Cerebellar cortex (tissue), 1 donor: ENCODE results near the gene EVC.
"Not testable (repeated sequence)": the region's sequence is repeated elsewhere in the genome, so short reads cannot be mapped to it uniquely, and the experiment has no call there.

Experiments
- DNase-seq: peaks from one replicate; pipeline ENCODE4 v3.0.0-alpha.2; 2015; ENCODE audit warnings: low spot score

The EVC gene

DNA sequence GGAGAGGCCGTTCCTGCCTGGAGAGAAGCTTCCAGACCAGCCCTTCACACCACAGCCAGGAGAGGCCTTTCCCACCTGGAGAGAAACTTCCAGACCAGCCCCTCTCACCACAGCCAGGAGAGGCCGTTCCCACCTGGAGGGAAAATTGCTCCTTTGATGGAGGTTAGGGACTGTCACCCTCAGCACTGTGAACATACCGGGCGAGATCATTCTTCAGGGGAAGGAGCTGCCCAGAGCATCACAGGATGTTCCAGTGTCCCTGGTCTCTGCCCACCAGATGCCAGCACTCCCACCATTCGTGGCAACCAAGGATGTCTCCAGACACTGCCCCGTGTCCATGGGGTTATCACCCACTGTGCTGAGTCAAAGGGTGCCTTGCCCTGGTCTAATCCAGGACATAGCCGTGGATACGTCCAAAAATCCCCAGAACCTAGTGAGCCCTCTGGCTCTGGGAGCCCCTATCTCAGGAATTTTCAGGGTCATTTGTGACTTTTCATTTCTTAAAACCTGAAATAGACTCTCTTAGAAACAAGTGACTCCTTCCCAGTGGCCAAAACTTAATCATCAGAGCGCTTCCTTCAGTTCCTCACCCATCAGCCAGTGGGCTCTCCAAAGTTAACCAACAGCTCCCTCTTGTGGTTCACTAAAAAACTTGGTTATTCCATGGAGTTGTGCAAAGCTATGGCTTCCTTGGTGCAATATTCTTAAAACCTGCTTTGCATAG lies 101.7 kb downstream of the EVC start:
- peak; percentile 71 for DNase-seq

DNA sequence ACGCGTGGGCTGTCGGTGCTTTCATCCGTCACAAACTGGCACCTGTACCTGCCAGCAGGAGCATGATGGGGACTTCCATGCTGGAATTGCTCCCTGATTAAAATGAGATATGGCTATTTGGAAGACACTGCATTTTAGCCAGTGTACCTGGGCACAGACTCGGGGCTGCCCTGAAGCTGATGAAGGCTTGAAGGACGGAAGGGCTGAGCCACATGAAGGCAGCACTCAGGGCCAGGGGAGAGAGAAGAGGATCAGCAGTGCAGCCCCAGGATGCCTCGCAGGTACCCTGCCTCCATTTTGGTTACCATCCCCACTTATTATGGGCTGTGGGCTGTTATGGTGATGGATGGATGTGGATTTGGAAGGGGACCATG lies 102.9 kb downstream of the EVC start:
- no peak for DNase-seq

DNA sequence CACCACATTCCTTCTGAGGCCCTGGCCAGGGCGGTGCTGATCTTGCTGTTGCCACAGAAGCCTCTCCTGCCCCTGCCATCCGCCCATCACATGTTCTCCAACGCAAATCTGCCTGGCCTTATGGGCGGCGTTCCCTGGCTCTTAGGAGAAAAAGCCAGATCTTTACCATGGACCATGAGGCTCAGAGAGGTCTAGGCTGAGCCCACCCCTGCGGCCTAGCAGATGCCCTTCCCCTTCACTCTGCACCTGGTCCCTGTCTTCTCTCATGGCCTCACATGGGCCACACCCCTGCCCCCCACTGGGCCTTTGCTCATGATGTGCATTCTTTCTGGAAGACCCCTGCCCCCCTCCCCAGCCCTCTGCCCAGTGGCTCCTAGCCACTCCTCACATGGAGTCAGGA lies 103.4 kb downstream of the EVC start:
- DNase-seq: no peak

DNA sequence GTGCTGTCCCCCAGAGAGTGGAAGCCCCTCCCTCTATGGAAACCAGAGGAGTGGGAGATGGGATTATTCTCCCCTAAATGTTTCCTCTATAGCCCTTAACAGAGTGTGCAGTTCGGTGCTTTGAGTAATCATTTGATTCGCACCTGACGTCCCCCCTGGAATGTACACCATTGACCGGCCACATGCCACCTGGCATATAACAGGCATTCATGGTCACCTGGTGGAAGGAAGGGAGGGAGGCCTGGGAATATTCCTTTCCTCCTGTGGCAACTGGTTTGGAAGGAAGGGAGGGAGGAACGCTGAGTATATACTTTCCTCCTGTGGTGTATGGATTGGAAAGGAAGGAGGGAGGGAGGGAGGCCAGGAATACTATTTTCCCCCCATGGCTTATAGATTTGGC lies 104.6 kb downstream of the EVC start:
- DNase-seq: no peak

DNA sequence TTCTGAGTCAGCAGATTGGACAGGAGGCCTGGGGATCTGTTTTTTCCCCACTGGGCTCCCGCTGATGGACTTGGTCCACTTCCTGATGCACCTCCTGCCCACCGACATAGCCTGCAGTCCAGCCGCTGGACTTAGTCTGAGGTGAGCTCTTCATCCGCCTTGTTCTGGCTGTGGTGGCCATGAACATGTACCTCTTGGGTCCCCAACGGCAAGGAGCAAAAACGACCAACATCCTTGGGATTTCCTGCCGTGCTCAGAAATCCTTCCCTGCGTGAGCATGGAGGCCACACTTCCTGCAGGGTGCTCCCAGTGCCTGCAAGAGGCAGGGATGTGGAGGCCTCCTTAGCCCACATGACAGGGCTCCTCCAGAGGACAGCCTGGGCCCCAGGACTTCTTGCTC lies 105.1 kb downstream of the EVC start:
- DNase-seq: no peak

DNA sequence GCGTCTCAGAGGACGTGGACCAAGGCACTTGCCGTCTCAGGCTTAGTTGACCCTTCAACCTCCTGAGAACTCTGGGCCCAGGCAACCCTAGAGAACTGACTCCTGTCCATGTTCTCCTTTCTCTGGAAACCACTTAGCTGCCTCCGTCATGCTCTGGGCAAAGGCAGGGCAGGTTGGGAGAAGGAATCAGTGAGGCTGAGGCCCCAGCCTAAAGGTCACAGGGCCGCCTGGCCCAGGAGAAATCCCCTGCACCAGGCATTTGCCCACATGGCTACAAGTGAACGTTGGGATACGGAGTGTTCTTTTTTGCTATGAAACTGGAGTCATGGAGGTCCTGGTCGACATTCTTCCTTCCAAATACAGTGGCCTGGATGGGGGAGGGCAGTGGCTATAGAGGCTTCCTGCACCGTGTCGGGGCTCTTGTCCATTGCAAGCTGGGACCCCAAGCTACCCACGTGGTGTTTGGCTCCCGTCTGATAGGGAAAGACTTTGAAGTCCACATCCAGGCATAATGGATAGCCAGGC lies 105.9 kb downstream of the EVC start:
- DNase-seq: no peak

DNA sequence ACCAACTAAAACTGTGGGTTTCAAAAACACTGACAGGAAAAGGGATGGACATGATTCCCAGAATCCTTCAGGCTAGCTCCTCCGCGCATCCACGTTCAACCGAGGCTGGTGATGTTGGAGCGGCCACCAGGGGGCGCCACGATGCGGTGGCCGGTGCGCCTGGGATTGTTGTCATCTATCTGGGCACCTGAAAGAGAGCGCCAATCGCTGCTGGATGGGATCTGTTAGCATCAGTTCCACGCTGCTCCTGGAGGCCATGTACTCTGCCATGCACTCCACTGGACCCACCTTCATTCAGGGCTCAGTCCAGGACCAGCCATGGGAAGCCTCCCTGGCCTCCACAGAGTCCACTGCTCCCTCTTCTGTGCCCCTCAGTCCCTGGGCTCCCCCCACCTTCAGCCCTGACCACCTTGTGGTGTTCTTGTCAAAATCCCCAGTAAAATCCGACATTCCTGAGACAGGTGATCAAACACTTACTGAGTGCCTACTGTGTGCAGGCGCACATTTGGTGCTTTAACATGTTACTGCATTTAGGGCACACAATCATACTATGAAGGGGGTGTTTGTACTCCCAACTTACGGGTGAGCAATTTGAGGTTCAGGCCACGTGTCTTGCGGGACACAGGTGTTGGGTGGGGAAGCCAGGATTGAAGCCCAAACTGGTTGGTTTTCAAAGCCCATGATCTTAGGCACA lies 110.8 kb downstream of the EVC start:
- no peak for DNase-seq

DNA sequence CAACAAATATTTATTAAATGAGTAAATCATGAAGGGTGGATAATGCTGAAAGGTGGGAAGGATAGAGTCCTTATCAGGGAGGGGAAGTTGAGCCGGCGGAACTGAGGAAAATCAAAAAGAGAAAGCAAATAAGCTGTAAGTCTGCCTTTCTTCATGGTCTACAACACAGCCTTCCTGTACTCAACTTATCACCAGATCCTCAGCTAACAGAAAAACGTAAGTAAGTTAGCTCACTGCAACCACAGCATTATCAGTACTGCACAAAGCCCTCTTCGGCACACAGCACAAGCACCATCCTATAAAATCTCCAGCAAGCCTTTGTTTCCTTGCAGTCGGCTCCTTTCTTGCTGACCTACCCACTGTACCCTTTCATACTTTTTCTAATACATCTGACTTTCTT lies 111.6 kb downstream of the EVC start:
- DNase-seq: no peak

DNA sequence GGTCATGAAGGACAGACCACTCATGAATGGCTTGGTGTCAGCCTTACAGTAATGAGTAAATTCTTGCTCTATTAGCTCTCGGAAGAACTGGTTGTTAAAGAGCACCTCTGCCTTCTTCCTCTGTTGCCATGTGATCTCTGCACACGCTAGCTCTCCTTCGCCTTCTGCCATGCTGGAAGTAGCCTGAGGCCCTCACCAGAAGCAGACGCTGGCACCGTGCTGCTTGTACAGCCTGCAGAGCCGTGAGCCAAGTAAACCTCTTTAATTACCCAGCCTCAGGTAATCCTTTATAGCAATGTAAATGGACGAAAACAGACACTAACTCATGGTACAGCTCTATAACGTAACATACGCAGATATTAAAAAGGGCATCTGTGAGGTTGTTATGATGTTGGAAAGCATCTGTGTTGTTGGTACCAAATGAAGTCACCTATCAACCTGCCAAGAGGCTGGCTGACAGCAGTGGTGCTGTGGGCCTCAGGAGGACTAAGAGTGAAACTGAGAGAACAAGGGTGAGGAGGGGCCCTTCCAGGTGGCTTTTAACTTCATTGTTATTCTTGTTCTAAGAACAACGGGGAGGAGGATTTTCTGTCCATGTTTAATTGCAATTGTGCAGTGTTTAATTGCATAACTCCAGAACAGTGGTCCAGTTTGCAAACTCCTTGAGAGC lies 112.7 kb downstream of the EVC start:
- peak; percentile 22 for DNase-seq

DNA sequence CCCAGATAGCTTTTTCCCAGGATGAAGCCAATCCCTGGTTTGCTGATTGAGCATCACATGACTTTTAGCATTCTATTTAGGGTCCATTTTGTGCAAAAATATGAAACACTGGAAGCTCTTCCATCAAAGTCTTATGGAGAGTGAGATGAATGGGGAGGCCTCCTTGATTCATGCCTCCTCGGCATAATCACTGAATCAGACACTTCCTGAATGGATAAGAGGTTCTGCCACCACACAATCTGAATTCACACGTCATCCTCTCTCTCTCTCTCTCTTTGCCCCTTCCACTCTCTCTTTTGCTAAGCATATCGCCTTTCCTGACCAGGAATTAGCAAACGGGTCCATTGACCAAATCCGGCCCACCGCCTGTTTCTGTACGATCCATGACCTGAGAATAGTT lies 113.2 kb downstream of the EVC start:
- DNase-seq: no peak

DNA sequence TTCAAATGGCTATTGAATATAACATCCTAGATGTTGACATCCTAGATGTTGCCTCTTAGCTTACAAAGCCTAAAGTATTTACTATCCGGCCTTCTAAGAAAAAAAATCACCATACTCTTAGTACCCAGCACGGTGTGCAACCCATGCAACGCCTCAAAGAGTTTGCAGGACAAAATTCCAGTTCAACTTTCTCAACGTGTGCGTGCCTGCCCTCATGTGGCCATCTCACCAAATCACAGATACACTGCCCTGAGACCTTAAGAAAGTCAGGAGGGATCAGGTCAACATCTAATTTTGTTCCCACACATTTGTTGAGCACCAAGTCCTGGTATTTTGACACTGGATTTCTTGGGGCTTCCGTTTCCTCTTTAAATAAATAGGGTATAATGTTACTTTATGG lies 113.6 kb downstream of the EVC start:
- DNase-seq: peak; percentile 32

DNA sequence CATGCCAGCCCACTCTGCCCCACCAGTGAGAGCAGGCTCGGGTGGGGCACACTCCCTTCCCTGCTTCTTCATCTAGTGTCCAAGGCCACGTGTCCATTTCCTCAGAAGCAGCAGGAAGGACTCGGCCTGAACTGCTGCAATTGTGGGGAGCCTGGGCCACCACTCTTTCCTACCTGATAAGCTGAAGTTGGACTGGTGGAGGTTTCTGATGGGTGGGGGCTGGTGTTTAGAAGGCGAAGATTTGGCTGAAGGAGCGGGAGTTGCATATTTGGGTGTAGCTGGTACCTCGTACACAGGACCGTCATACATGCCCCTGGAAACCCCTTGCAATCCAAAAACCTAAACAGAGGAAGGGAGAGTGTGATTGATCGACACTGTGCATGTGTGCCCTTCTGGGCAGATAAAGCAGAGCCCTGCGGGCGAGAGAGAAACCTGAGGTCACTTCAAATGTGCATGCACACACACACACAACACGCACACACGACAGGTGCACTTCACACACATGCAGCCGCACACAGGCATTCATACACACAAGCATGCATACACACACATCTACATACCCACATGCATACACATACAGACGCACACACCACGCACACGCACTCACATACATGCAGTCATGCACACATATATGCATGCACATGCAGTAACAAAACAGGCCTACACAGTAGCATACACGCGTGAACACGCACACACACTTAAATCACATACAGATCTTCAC lies 114.5 kb downstream of the EVC start:
- no peak for DNase-seq

DNA sequence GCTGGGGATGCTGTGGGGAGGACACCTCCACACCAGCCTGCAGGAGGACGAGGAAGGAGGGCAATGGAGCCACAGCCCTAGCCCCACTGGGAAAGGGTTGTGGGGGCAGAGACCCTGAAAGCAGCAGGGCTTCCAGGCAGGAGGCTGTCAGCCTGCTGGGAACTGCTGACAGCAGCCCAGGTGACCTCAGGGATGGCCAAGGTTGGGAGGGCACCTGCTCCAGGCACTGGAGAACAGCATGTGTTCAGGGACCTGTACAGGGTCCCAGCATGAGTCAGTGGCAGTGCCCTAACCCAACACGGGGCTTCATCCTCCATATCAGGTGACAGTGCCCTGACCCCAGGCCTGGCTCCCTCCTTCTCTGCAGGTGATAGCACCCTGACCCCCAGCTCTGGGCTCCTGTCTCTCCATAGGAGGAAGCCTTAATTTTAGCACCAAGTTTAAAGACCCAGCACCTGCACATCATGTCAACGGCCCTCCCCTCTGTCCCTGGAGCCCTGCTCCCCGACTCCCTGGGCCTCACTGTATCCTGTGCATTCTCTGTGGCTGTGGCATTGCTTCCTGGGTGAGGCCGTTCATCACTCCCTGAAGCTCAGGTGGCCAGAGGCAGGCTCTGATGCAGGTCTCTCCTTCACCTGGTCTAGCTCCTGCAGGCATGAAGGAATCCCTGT lies 115.6 kb downstream of the EVC start:
- no peak for DNase-seq

DNA sequence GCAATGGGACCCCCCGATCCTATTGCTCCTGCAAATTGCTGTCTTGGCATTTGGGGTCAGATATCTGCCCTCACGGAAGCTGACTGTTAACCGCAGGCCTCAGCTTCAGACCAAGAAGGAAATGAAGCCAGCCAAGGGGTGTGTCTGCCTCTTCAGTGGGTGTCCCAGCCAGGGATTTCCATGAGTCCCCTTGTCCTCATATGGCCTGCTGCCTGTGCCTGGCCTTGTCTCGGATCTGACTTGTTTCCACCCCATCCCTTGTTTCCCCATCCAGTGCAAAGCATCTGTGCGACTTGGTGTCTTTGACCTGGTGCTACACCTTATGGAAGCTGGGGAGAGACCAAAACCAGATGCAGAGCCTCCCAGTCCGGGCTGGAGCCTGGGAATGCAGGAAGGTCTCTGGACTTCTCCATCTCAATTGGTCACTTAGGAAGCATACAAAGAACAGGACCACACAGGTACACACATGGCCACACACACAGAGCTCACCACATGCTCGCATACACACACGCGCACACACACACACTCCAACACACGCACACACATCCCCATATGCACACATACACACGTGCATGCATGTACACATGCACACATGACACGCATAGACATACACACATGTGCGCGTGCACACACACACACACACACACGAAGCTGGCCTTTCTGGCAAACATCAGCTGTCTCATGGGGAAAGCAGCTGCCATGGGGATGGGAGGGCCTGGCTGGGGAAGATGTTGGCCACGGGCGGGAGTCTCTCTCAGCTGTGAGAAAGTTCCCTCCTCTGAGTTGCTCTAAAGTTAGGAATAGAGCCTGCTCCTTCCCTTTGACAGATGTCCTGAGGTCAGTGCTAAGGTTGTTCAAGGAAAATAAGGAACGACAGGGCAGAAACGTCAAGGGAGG lies 116.4 kb downstream of the EVC start:
- no peak for DNase-seq

DNA sequence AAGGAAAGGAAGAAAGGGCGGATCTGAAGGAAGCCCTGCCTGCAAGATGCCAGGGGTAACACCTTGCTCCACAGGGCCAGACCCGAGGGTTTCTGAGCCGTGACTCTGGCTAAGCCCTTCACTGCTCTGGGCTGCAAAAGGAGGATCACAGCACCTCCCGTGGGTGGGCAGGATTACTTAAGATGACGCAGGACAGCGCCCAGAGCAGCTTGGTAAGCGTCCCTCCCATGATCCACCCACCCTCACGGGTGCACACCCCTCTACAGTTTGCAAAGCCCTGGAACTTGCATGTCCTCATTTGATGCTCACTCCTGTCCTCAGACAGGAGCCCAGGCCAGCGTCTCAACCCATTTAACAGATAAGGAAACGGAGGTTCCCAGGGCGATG lies 117.0 kb downstream of the EVC start:
- DNase-seq: no peak

DNA sequence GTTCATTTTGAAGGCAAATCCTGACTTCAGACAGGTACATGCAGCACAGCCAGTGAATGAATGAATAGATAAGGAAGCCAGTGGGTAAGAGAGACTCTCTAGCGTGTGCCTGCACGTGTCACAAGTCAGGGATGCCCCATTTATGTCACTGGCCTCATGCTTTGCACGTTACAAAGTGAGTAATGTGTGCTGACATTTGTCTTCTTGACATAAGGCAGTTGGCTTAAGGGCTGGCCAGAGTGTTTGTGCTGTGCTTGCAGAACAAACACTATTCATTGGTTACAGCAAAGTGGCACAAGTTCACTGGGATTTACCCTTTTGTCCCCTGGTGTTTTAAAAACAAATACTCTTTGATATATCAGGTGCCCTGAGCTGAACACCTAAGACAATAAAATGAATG lies 125.9 kb downstream of the EVC start:
- no peak for DNase-seq

DNA sequence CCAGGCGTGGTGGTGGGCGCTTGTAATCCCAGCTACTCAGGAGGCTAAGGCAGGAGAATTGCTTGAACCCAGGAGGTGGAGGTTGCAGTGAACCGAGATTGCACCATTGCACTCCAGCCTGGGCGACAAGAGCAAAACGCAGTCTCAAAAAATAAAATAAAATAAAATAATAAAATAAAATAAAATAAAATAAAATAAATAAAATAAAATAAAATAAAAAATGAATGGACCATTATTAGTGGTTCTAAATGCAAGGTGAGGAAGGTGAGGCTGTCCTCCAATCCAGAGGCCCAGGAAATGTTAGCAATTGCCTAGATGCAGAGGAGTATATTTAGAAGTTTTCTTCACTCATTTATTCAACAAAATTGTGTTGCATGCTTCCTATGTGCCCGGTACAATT lies 126.5 kb downstream of the EVC start:
- DNase-seq: not testable (repeated sequence)

DNA sequence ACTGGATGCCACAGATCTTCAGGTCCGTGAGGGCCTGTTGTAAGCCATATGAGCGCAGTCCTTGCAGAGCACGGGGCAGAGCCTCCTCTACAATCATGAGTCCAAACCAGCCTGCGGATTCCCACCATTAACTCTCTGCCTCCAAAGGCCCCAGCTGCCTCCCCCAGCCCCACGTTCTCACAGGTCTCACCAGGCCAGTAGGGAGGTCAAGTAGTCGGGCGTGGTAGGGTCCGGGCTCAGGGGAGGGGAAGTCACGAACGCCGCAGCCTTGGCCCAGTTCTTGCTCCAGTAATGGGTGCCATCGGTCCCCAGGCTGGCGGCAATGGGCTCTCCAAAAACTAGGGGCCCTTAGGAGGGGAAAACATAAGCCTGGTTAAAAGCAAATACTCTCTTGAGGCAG lies 128.3 kb downstream of the EVC start:
- DNase-seq: no peak

DNA sequence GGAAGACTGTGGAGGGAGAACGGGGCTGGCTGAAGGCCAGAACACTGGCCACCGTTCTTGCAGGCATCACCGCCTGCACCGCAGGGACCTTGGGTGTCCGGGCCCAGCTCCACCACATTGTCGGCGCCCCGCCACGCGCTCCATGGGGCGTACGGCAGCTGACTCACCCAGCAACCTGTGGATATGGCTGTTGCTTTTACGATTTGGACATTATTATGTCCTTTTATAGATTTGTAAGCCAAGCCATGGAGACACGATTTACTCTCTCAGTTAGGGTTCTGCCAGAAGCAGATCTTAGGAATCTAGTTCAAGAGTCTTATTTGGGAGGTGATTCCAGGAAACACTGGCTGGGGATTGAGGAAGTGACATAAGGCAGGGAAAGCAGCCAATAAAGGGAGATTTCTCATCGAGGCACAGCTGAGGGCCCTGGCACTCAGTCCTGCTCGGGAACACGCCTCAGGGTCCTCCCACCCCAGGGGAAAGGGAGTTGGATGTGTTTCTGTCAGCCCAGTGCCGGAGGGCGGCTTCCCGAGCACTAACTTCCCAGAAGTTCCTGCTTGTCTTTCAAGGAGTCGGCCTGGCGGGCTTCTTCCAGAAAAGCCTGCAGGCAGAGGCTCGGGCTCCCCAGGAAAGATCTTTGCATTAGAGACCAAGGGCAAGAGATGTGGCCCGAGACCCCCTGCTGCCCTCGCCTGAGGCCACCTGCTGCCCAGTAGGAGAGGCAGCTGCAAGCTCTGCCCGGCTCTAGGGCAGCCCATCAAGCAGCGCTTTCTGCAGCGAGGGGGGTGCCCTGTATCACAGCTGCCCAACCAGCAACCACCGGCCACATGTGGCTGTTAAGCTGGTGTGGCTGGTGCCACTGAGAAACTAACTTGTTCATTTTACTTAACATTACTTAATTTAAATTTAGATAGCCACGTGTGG lies 129.0 kb downstream of the EVC start:
- DNase-seq: peak; percentile 23

DNA sequence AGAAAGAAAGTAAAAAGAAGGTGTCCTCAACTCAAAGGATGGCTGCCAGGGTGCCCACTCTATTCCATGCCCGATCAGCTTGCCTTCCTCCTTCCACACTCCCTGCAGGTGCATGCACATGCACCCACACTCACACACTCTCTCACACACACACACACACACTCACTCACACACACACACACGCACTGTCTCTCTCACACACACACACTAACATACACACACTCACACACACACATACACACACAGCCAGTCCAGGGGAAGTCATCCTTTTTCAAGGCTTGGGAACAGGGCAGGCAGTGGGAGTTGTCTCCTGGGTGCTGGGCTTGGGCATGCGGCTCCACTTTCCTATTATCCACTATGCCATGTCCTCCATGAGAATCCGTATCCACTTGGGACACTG lies 131.5 kb downstream of the EVC start:
- DNase-seq: no peak
